Suppressor macrophage treated with lipopolysaccharide for 1 hour (primary cell): ENCODE results near the gene PPP1R9B.
A peak's percentile ranks its signal among the peaks of the same experiment; 100 is the strongest.

Source experiments
- DNase-seq, 3 donors: peaks; one replicate each; pipeline ENCODE4 v3.0.0-alpha.2; 2020 to 2022

PPP1R9B gene

GRCh38 chr17:50154604-50155003, 4.1 kb upstream of the PPP1R9B start:
- no peak for DNase-seq

- DNase-seq: peak in 2 of 3 donors; percentile 38 to 52
Observed at GRCh38 chr17:50153650-50154575, 3.4 kb upstream of the PPP1R9B start.

- no peak for DNase-seq
Observed at GRCh38 chr17:50152736-50153135, 2.3 kb upstream of the PPP1R9B start.

GRCh38 chr17:50151937-50152547, 1.6 kb upstream of the PPP1R9B start:
- DNase-seq: peak; percentile 74 to 84 (median 75)

GRCh38 chr17:50151041-50151936, 812 bp upstream of the PPP1R9B start:
- DNase-seq: peak; percentile 91 to 96 (median 94)

- DNase-seq: peak; percentile 68 to 85 (median 73)
Observed at GRCh38 chr17:50149417-50150353, 792 bp downstream of the PPP1R9B start.

GRCh38 chr17:50149091-50149416, 1.4 kb downstream of the PPP1R9B start:
- DNase-seq: peak in 1 of 3 donors; percentile 41

- peak; percentile 90 to 93 (median 90) for DNase-seq
Observed at GRCh38 chr17:50148226-50149090, 2.0 kb downstream of the PPP1R9B start.

- DNase-seq: no peak
Observed at GRCh38 chr17:50147841-50148225, 2.6 kb downstream of the PPP1R9B start.

GRCh38 chr17:50146927-50147665, 3.4 kb downstream of the PPP1R9B start:
- DNase-seq: no peak

- peak in 1 of 3 donors; percentile 51 for DNase-seq
Observed at GRCh38 chr17:50146230-50146926, 4.1 kb downstream of the PPP1R9B start.

- DNase-seq: no peak
Observed at GRCh38 chr17:50145532-50146229, 4.8 kb downstream of the PPP1R9B start.

GRCh38 chr17:50144845-50145531, 5.5 kb downstream of the PPP1R9B start:
- DNase-seq: peak in 1 of 3 donors; percentile 44

GRCh38 chr17:50144355-50144754, 6.1 kb downstream of the PPP1R9B start:
- no peak for DNase-seq

GRCh38 chr17:50143461-50144176, 6.9 kb downstream of the PPP1R9B start:
- DNase-seq: no peak

GRCh38 chr17:50141745-50142110, 8.7 kb downstream of the PPP1R9B start:
- DNase-seq: no peak

- DNase-seq: no peak
Observed at GRCh38 chr17:50141026-50141744, 9.3 kb downstream of the PPP1R9B start.
